SU-DHL-6 (cell line): ENCODE results near the gene FAM3B.

Source experiments
- H2AFZ ChIP-seq: fragments of 200-600 bp; sonication (generic); 2 replicates; pipeline ENCODE4 v1.6.1; 2014; ENCODE audit warnings: low read depth, mild to moderate bottlenecking, moderate library complexity, mixed read lengths, antibody characterized with exemption, low read length; ENCODE audit not compliant: severe bottlenecking
- H3F3A ChIP-seq: fragments of 200-600 bp; shearing (Covaris generic); 2 replicates; pipeline ENCODE4 v1.6.0; 2016; ENCODE audit warnings: antibody characterized with exemption, mild to moderate bottlenecking; ENCODE audit not compliant: insufficient read depth
- H3K27ac ChIP-seq: fragments of 200-600 bp; sonication (generic); 2 replicates; pipeline ENCODE4 v1.5.1; 2016; ENCODE audit warnings: low read depth, mild to moderate bottlenecking, low read length, moderate library complexity, mixed read lengths
- H3K27me3 ChIP-seq: fragments of 200-600 bp; sonication (generic), shearing (Covaris generic); 2 replicates; pipeline ENCODE4 v1.6.0; 2014; ENCODE audit warnings: mild to moderate bottlenecking, low read length
- H3K36me3 ChIP-seq: fragments of 200-600 bp; sonication (generic); 2 replicates; pipeline ENCODE4 v1.6.1; 2014; ENCODE audit warnings: mild to moderate bottlenecking, low read length, mixed read lengths
- H3K4me2 ChIP-seq: fragments of 300-600, 200-600 bp; shearing (Covaris generic), sonication (generic); 2 replicates; pipeline ENCODE4 v1.6.0; 2014; ENCODE audit warnings: low read length, low read depth, mild to moderate bottlenecking; ENCODE audit not compliant: poor library complexity, severe bottlenecking
- H3K4me3 ChIP-seq: fragments of 200-600 bp; sonication (generic); 2 replicates; pipeline ENCODE4 v1.5.1; 2014; ENCODE audit warnings: antibody characterized with exemption, low read length, mild to moderate bottlenecking, mixed read lengths; ENCODE audit not compliant: insufficient read depth, poor library complexity, severe bottlenecking
- H3K79me2 ChIP-seq: fragments of 200-600 bp; sonication (generic); 2 replicates; pipeline ENCODE4 v1.6.1; 2014; ENCODE audit warnings: mild to moderate bottlenecking, low read length, moderate library complexity; ENCODE audit not compliant: insufficient read depth
- H3K9ac ChIP-seq: fragments of 200-600 bp; sonication (generic); 2 replicates; pipeline ENCODE4 v1.7.0; 2014; ENCODE audit warnings: mild to moderate bottlenecking, low read length
- H3K9me2 ChIP-seq: fragments of 200-600 bp; sonication (generic); replicated peaks from 2 replicates; pipeline ENCODE4 v1.6.1; 2014; ENCODE audit warnings: low read length; ENCODE audit not compliant: insufficient read depth
- H3K9me3 ChIP-seq: fragments of 200-600 bp; sonication (generic); 2 replicates; pipeline ENCODE4 v1.6.1; 2014; ENCODE audit warnings: low read length, mixed read lengths; ENCODE audit not compliant: insufficient read depth
- H4K20me1 ChIP-seq: fragments of 200-600 bp; sonication (generic); 2 replicates; pipeline ENCODE4 v1.6.1; 2014; ENCODE audit warnings: low read depth, mild to moderate bottlenecking, antibody characterized with exemption, low read length, moderate library complexity, mixed read lengths
- EZH2phosphoT487 ChIP-seq: fragments of 200-600 bp; sonication (generic), shearing (Covaris generic); conservative IDR thresholded peaks from 2 replicates; pipeline ENCODE4 v1.6.1; 2018; ENCODE audit warnings: mild to moderate bottlenecking, antibody characterized with exemption, low read length, moderate library complexity, mixed read lengths
- TF ChIP-seq, protein P1 (sequence below): fragments of 200-600 bp; sonication (generic); IDR thresholded peaks from one replicate; pipeline ENCODE4 v1.5.1; 2017; ENCODE audit warnings: antibody characterized with exemption, mild to moderate bottlenecking, low read length, moderate library complexity; ENCODE audit not compliant: insufficient read depth, poor library complexity, severe bottlenecking

FAM3B gene

DNA sequence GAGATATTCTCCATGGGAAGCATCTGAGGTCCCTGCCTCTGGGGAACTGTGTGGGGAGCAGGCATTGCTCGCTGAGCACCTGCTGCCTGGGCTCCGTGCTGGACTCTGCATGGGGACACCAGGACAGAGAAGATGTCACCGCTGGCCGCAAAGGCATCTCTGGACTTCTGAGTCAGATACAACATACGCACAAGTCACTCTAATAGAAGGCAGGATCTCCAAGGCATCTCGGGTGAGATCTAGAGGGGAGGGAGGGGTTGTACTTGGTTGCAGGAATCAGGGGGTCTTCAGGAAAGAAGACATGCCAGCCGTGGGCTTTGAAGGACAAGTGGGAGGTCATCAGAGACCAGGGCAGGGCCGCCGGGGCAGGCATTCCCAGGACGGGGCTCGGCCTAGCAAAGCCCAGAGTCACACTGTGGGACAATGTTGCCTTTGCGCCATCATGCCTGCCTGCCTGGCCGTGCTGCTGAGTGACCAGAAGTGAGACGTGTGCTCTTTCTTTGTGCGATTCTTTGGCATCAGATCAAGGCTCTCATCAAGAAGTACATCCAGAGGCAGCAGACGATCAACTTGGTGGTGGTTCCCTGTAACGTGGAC lies 73.5 kb downstream of the FAM3B start:
- Histone ChIP-seq H3F3A (no peaks in the 10 kb centered on the region), H4K20me1 (no peaks in the 10 kb centered on the region), H3K79me2 (no peaks in the 10 kb centered on the region), H3K9me3 (no peaks in the 10 kb centered on the region), H3K9ac (no peak overlapping the region), H3K4me3 (no peak overlapping the region), H3K27me3 (no peaks in the 10 kb centered on the region), H3K9me2 (no peaks in the 10 kb centered on the region), H3K36me3 (peaks cover 3% of the 10 kb centered on the region; the same call in 1 of the 2 replicates), H3K27ac (no peak overlapping the region), H2AFZ (no peak overlapping the region), H3K4me2 (no peak overlapping the region)
- TF ChIP-seq, protein P1, sequence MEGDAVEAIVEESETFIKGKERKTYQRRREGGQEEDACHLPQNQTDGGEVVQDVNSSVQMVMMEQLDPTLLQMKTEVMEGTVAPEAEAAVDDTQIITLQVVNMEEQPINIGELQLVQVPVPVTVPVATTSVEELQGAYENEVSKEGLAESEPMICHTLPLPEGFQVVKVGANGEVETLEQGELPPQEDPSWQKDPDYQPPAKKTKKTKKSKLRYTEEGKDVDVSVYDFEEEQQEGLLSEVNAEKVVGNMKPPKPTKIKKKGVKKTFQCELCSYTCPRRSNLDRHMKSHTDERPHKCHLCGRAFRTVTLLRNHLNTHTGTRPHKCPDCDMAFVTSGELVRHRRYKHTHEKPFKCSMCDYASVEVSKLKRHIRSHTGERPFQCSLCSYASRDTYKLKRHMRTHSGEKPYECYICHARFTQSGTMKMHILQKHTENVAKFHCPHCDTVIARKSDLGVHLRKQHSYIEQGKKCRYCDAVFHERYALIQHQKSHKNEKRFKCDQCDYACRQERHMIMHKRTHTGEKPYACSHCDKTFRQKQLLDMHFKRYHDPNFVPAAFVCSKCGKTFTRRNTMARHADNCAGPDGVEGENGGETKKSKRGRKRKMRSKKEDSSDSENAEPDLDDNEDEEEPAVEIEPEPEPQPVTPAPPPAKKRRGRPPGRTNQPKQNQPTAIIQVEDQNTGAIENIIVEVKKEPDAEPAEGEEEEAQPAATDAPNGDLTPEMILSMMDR, result no peak
- no peak for TF ChIP-seq EZH2phosphoT487

DNA sequence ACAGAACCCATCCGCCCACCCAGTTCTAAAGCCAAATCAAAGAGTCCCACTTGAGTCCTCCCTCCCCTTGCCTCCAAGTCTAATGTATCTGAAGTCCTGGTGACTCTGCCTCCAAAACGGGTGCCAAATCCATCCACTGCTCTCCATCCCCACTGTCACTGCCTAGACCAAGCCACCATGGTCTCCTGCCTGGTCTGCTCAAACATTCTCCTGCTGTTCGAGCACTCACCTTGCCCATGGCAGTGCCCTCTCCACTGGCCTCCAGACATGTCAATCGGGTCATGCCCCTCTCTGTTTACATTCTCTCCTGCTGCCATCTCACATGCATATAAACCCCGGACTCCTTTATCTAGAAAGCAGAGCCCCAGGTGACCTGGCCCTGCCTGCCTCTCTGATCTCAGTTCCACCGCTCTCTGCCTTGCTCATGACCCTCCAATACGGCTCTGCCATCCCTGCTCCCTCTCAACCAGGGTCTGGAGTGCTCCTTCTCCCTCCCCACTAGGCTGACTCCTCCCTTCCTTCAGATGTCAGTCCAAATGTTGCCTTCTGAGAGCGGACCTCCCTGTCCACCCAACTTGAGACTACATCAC lies 77.4 kb downstream of the FAM3B start:
- TF ChIP-seq EZH2phosphoT487, result no peak
- TF ChIP-seq, protein P1, result no peak
- no peaks in the 10 kb centered on the region for H3K9me3 ChIP-seq
- H3K9ac ChIP-seq, result no peak overlapping the region
- H2AFZ ChIP-seq, result no peak overlapping the region
- peaks cover 11% of the 10 kb centered on the region; the same call in 1 of the 2 replicates for H3K36me3 ChIP-seq
- no peaks in the 10 kb centered on the region for H3K27me3 ChIP-seq
- no peak overlapping the region for H3K4me3 ChIP-seq
- H3K4me2 ChIP-seq, result no peak overlapping the region
- no peaks in the 10 kb centered on the region for H3K79me2 ChIP-seq
- H3K27ac ChIP-seq, result no peak overlapping the region
- H3F3A ChIP-seq, result no peaks in the 10 kb centered on the region
- no peaks in the 10 kb centered on the region for H3K9me2 ChIP-seq
- no peaks in the 10 kb centered on the region for H4K20me1 ChIP-seq

DNA sequence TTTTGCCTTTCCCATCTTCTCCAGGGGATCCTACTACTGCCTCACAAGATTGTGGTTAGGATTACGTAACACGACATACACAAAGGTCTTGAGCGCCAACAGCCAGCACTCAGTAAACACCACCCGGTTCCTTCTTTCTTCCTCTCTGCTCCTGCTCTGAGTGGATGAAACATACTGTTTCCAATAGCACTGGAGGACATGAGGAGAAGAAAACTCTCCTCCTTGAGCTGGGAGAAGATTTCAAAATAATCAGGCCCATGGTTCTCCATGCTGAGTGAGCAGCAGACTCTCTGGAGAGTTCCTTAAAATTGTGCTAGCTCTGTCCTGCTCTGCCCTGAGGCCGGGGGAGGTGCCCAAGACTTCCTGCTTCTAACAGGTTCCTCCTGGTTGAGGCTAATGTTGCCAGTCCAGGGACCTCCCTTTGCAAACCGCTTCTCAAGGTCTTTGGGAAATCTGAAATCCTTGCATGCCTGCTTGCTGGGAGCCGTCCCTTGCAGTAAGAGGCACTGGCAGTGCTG lies 80.0 kb downstream of the FAM3B start:
- Histone ChIP-seq H3K9ac (no peak overlapping the region), H3F3A (no peaks in the 10 kb centered on the region), H2AFZ (no peak overlapping the region), H3K4me2 (no peak overlapping the region), H3K9me2 (no peaks in the 10 kb centered on the region), H3K36me3 (peaks cover 9% of the 10 kb centered on the region; the same call in 1 of the 2 replicates), H3K79me2 (no peaks in the 10 kb centered on the region), H3K27ac (no peak overlapping the region), H4K20me1 (no peaks in the 10 kb centered on the region), H3K4me3 (no peak overlapping the region), H3K9me3 (no peaks in the 10 kb centered on the region), H3K27me3 (no peaks in the 10 kb centered on the region)
- TF ChIP-seq EZH2phosphoT487, result no peak
- TF ChIP-seq, protein P1, result no peak
